Activated naive CD4-positive, alpha-beta T cell treated with Interleukin-2 at 50 U/mL for 16 hours (primary cell): Measurements from ENCODE around the gene NDUFC1.
A peak's percentile ranks its signal among the peaks of the same experiment; 100 is the strongest.
"Not testable (repeated sequence)": the region's sequence is repeated elsewhere in the genome, so short reads cannot be mapped to it uniquely, and the experiment has no call there.

Source experiments
- DNase-seq: peaks from one replicate; pipeline ENCODE4 v3.0.0-alpha.2; 2020

NDUFC1 gene

GRCh38 chr4:139297001-139297410 is 5.3 kb downstream of the NDUFC1 start:
- no peak for DNase-seq

GRCh38 chr4:139295942-139296299 is 6.4 kb downstream of the NDUFC1 start:
- no peak for DNase-seq

- peak; percentile 98 for DNase-seq
Measured at GRCh38 chr4:139295206-139295941, 6.9 kb downstream of the NDUFC1 start.

GRCh38 chr4:139286186-139286698 is 16.0 kb downstream of the NDUFC1 start:
- DNase-seq = no peak

- DNase-seq = no peak
Measured at GRCh38 chr4:139282721-139283075, 19.6 kb downstream of the NDUFC1 start.

- DNase-seq = no peak
Measured at GRCh38 chr4:139282065-139282720, 20.1 kb downstream of the NDUFC1 start.

- DNase-seq = peak; percentile 20
Measured at GRCh38 chr4:139279760-139280620, 22.3 kb downstream of the NDUFC1 start, which contains the start of gene MGARP. Gene MGARP (minus strand): TSS chr4:139280225. CDS start chr4:139280158, 67 bp downstream.

- DNase-seq = peak; percentile 5
Measured at GRCh38 chr4:139278912-139279759, 23.1 kb downstream of the NDUFC1 start.

GRCh38 chr4:139278485-139278884 is 23.8 kb downstream of the NDUFC1 start:
- DNase-seq = no peak

- DNase-seq = no peak
Measured at GRCh38 chr4:139275281-139275735, 27.0 kb downstream of the NDUFC1 start.

GRCh38 chr4:139274790-139275189 is 27.5 kb downstream of the NDUFC1 start:
- no peak for DNase-seq

GRCh38 chr4:139273835-139274234 is 28.4 kb downstream of the NDUFC1 start:
- DNase-seq = no peak

GRCh38 chr4:139267301-139267700 is 35.0 kb downstream of the NDUFC1 start:
- DNase-seq = no peak

- peak; percentile 84 for DNase-seq
Measured at GRCh38 chr4:139266583-139267257, 35.6 kb downstream of the NDUFC1 start.

GRCh38 chr4:139266208-139266582 is 36.1 kb downstream of the NDUFC1 start:
- no peak for DNase-seq

- no peak for DNase-seq
Measured at GRCh38 chr4:139265654-139266053, 36.6 kb downstream of the NDUFC1 start.

- DNase-seq = no peak
Measured at GRCh38 chr4:139256349-139256748, 45.9 kb downstream of the NDUFC1 start.

- DNase-seq = not testable (repeated sequence)
Measured at GRCh38 chr4:139255581-139255980, 46.7 kb downstream of the NDUFC1 start.

- DNase-seq = no peak
Measured at GRCh38 chr4:139253713-139254112, 48.6 kb downstream of the NDUFC1 start.

GRCh38 chr4:139253046-139253445 is 49.2 kb downstream of the NDUFC1 start:
- DNase-seq = no peak

- DNase-seq = no peak
Measured at GRCh38 chr4:139247700-139248238, 54.5 kb downstream of the NDUFC1 start.
